ENCODE results near the gene PRRC2B.

PRRC2B gene

DNA sequence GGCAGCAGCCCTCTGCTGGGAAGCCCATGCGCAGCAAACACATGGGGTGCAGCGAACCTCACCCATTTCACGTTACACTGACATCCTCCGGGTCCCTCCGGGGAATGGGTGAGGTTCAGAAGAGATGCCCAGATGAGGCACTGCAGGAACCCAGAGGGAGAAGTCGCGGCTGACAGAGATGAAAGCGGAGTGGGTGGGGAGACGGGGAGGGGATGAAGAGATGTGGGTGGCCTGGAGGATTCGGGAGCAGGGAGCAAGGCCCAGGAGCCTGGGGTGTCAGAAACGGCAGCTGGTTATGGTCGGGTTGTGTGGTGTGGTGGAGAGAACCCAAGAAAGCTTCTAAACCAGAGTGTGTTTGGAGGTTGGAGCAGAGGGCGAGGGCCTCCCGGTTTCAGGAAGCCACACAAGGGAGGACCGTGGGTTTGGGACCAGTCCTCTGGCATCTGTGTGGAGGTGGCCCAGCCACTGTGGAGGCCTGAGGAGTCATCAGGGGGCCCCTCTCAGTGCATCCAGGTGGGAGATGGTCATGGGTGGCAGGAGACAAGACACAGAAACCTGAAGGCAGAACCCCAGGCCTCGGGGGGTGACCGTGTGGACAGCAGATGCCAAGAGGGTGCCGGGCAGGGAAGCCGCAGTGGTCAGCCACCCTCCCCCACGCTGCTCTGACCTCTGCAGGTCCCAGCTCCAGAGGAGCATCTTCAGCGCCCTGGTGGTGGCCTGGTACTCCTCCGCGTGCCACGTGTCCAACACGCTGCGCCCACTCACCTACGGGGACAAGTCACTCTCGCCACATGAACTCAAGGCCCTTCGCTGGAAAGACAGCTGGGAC lies 128.6 kb downstream of the PRRC2B start:
- DNase-seq, result no peak

DNA sequence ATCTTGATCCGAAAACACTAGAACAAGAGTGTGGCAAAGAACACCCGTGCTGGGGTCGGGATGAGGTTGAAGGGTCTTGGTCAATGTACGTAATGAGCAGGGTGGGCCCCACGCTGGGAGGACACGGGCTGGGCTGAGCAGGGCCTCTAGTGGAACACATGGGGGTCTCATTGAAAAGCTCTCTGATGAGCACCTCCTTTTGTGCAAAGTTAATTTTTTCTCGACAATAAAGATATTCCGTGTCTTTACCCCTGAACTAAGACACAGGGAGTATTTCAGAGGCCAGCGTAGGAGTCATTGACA lies 129.2 kb downstream of the PRRC2B start:
- no peak for DNase-seq

DNA sequence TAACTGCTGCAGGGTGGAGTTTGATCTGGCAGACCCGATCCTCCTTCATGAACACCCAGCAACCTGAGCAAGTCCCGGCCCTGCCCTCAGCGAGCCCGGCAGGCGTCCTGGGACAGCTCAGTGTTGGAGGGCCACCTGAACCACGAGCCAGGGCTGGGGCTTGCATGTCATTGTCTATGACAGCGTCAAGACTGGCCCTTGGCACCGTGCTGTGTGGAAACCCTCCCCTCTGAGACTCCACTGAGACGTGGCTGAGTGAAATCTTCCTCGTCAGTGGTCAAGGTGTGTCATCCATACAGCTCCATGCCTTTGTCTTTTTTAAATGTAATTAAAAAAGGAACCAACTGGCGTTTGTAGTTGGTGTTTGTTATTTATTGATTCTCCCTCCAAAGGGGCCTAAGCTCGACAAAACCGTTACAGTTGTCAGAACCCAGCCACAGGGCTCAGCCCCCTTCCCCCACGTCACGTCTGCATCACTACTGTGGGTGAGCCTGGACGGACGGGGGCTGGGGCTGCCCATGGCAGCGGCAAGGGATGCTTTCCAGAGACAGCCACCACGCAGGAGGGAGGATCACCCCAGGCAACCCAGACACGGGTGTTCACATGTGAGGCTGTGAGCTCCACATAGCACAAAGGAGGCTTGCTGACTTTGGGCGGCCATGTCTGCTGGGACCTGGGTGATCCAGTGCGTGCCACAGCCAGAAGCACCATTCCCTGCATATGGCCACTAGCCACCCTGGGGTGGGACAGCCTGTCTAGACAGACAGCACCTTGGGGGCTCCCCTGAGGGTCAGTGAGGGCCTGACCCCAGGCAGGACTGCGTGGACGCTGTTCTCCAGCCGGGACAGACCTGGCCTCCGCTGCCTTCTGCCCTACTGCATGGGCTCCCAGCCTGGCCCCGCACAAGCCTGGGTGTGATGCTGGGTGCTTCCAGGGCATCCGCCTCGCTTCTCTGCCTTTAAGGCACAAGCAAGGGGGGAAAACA lies 129.9 kb downstream of the PRRC2B start:
- DNase-seq, result no peak

DNA sequence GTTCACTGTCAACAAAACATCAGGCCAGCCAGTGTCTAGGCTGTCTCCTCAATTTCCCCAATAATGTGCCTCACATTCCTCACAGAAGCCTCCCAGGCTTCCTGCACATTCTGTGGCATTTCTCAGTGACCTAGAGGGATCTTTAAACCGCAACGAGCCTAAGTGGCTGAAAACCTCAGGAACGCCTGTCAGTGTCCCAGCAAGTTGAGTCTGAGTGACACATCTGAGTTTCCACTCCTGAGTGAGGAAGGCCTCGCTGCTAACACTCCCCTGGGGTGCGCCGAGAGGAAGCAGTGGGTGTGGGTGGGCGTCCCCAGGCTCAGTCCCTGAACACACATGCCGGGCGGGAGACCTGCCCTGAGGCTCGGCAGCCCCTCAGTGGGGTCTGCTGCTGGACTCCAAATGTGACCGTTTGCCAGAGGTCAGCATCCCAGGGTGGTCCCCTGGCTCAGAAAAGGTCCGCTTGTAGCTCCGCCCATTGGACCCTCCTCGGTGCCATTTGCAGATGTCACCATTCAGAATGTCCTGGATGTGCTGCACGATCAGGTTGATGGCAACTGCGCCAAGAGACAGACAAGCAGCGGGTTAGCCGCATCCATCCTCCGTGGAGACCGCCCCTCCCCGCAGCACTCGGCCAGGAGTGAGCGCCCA lies 130.9 kb downstream of the PRRC2B start:
- DNase-seq, result no peak

DNA sequence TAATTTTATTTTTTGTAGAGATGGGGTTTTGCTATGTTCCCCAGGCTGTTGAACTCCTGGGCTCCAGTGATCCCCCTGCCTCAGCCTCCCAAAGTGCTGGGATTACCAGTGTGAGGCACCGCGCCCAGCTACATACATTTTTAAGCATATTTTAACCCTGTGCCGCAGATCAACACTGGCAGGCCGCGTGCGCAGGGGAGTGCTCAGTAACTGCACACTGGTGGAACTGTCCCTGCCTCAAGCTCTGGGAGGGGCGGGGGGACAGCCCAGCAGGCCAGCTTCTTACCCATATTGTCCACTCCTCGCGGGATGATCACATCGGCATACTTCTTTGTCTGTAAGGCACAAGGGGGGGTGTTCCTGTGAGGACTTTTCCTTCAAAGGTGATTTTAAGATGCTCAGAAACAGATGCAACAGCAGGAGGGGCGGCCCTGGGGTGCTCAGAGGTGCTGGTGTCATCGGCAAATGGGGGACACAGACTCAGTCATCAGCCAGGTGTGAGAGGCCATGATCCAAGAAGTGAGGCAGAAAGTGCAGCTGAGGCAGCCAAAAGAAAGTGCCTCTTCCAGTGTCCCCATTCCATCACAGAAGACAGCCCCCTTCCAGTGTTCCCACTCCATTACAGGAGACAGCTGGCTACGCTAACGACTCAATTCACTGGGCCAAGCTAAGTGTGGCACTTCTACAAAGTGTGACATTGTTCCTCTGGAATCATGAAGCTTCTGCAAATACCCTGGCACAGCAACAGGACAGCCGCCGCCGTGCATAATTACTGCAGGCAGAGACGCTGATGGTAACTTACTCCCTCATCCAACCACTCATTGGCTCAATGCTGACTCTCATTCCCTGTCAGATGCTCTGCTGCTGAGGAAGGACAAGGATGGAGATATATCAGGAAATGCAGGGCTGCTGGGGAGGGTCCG lies 132.0 kb downstream of the PRRC2B start:
- DNase-seq, result no peak

DNA sequence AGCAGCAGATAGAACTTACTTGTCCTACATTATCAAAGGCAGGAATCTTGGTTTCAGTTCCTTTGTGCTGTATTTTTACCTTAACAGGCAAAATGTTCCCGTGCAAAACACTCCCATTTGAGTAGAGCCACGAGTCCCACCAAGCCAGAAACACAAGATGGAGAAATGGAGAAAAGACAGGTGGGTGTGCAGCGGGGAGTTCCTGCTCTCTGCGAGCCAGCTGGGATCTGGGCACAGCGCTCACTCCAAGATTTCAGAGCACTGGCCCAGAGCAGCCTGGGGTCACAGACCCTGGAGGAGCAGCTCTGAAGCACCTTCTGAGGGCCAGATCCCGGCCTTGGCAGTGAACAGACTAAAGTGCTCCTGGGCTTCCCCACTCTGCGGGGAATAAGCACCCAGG lies 134.3 kb downstream of the PRRC2B start:
- DNase-seq, result no peak

DNA sequence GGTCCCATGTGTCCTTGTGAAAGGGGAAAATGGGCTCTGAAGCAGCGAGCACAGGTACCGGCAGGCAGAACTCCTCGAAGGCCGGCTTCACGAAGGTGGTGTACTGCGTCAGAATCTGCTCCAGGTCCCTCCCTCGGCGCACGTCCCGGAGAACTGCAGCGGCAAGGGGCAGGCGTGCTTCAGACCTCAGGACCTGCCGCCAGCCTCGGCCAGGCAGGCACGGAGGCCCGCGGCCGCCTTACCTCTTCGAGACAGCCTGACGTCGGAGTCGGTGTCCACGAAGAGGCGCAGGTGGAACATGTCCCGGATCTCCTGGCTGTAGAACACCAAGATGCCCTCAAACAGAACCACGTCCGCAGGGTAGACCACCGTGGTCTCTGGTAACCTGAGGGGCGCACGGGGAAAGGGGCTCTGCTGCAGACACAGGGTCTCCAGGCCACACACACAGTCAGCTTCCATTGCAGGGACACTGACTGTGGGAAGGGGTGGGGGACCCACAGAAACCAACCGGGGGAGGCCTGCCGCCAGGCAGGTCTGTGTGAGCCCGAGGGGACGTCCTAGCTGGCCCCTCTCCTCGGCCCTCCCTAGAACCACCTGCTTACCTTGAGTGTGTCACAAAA lies 135.1 kb downstream of the PRRC2B start:
- DNase-seq, result no peak

DNA sequence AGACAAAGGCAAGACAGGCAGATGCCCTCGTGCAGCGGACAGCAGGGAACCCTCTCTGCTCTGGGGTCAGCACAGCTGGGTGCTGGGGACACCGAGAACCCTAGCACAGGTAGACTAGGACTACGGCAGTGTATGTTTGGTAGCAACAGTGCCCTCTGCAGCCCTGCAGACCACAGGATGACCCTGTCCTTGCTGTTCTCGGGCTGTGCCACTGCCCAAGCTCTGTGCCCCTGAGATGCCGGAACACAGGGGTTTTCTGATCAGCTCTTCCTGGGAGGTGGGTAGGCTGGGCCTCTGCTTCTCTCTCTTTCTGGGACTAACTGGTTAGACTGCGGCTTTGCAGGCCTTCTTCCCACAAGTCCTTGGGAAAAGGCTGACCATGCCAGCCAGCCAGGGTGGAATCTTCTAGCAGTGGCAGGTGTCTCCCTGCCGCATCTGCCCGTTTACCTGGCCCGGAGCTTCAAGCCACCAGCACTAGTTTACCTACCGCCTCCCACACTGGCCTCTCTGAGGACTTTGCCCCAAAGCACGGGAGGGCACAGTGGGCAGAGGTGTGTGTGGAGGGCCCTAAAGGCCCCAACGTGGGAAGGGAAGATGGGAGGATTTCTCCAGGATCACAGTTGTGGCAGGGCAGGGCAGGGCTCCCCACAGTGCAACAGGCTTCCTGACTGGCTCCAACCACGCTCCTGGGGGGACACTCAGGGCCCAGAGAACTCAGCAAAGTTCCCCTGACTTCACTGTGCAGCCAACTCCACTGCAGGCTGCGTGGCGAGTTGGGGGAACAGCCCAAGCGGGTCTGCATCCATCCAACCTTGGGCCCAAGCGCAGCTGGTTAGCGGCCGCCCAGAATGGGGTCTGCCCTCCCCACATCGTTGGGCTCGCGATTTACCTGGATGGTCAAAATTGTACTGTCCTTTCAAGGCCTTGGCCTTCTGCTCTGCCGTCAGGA lies 136.0 kb downstream of the PRRC2B start:
- DNase-seq, result no peak

DNA sequence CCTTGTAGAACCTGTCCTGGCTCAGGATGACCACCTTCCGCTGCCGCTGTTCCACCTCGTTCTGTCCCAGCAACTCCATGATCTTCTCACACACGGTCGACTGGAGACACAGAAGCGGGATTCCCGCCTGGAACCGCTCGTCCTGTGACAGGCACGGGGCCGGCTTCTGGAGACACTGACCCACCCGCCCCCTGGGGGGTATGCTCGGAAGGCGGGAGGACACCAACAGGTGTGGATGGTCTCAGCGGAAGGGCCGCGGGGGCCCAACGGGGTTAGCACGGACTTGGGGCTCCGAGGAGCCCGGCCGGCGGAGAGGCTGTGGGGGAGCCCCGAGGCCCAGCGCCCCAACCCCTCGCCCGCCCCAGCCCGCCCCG lies 136.6 kb downstream of the PRRC2B start:
- peak; percentile 6 for DNase-seq

DNA sequence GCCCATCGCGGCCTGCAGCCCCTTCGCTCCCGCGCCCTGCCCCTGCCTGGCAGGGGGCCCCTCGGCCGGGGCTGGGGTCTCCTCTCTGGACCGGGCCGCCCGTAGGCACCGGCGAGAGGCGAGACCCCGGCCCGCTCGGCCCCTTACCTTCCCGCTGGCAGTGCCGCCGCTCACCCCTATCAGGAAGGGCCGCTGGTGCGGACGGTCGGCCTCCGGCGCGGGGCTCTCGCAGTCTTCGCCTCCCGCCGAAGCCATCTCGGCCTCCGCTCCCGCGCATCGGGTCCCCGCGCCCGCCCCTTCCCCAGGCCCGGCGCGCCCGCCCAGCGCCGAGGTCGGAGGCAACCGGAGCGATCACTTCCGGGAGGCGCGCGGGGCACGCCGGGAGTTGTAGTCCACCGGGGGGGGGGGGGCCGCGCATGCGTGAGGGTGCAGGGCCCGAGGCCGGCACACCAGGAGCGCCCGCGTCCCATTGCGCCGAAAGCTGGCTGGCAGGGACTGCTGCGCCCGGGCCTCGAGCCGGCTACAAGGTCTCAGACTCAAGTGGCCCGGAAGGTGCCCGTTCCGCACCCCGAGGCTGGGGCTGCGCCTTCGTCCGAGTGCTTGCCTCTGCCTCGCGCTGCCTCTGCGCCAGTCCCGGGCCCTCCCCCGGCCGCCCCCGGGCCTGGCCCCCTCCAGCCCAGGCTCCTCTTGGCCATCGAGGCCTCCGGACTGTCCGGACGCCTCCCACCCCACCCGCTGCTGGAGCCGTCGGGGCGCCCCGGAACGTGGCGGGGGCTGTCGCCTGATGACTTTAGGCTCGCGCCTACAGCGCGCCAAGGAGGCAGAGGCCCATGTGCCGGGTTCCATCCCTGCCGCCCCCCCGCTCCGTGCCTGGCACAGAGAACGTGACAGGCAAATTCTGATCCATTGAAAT lies 137.3 kb downstream of the PRRC2B start, which contains the start of gene UCK1:
UCK1 (minus strand) TSS at position 344 of the 913 bp plus-strand sequence; CDS start at position 255, 89 bp downstream.
- DNase-seq, result peak; percentile 51

DNA sequence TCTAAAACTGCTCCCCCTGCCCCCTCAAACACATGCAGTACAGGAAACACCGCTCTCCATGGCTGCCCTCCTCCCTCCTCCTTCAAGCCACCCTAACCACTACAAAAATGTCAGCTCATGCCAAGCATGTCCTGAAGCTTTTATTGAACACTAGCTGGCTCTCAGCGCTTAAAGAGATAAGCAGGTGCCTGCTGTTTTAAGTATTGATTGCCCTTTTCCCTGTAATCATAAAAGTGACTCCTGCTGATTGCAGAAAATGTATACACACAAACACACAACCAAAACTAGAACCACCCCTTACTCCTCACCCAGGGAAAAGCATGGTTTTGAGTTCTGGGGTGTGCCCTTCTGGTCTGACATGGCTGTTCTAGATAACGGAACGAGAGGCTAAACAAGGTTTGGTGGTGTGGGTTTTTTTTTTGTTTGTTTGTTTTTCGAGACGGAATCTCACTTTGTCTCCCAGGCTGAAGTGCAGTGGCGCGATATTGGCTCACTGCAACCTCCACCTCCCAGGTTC lies 140.9 kb downstream of the PRRC2B start:
- no peak for DNase-seq

DNA sequence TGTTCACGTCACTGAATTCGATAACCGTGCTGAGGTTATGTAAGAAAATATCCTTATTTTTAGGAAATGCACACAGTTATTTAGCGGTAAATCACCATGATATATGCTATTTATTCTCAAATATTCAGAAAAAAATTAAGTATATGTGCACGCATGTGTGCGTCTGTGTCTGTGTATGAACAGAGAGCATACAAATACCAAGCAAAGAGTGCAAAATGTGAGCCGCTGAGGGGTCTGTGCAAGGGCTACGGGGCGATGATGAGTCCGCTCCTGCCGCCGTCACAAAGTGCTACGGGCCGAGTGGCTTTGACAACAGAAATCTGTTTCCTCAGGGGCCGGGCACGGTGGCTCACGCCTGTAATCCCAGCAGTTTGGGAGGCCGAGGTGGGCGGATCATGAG lies 144.1 kb downstream of the PRRC2B start:
- no peak for DNase-seq

DNA sequence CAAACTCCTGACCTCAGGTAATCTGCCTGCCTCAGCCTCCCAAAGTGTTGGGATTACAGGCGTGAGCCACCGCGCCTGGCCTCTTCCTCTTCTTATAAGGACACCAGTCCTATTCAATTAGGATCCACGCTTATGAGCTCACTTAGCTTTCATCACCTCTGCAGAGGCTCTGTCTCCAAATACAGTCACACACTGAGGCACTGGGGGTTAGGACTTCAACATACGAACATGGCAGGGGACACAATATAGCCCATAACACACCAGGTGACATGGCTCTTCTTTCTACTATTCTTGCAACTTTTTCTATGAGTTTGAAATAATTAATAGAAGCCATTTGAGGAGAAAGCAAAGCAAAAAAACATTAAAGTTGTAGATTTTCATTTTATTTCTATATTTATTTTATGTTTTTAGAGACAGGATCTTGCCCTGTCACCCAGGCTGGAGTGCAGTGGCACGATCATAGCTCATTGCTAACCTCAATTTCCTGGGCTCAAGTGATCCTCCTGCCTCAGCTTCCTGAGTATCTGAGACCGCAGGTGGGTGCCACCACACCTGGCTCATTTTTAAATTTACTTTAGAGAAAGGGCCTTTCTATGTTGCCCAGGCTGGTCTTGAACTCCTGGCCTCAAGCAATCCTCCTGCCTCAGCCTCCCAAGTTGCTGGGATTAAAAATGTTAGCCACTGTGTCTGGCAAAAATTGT lies 145.5 kb downstream of the PRRC2B start:
- DNase-seq, result no peak

DNA sequence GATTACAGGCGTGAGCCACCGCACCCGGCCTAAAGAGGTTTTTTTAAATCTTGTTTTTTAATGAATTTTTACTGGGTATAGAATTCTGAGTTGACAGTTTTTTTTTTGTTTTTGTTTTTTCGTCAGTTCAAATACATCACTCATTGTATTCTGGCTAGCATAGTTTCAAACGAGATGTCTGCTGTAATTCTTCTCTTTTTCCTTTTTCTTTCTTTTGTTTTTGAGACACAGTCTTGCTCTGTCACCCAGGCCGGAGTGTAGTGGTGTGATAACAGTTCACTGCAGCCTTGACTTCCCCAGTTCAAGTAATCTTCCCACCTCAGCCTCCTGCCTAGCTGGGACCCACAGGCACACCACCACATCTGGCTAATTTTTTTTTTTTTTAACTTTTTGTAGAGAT lies 149.3 kb downstream of the PRRC2B start:
- no peak for DNase-seq

DNA sequence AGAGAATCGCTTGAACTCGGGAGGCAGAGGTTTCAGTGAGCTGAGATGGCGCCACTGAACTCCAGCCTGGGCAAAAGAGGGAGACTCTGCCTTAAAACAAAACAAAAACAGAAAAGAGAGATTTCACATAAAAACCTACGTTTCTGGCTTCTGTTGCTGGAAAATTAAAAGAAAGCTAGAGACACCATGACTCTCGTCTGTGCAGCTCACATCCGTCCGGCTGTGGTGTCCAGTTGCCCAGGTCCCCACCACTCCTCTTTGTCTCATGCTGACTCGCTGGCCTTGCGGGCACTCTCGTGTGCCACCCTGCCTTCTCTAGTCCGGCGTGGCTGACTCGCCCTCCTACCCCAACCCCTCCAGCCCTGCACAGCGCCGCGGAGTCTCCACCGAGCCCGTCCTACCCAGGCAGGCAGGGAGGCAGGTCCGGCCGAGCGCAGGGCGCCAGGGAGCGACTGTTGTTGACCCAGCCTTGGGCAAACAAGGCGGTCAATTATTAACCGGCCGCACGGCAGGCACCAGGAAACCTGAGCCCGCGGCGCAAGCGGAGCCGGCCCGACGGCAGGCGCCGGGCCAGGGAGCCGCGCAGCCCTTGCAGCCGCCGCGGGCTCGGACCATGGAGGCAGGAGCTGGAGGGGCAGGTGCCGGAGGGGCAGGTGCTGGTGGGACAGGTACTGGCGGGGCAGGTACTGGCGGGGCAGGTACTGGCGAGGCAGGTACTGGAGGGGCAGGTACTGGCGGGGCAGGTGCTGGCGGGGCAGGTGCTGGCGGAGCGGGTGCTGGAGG lies 151.3 kb downstream of the PRRC2B start, which contains the start of gene PRRT1B:
PRRT1B (plus strand) TSS at position 521 of the 783 bp plus-strand sequence; CDS start at position 614, 93 bp downstream.
- peak; percentile 40 for DNase-seq

DNA sequence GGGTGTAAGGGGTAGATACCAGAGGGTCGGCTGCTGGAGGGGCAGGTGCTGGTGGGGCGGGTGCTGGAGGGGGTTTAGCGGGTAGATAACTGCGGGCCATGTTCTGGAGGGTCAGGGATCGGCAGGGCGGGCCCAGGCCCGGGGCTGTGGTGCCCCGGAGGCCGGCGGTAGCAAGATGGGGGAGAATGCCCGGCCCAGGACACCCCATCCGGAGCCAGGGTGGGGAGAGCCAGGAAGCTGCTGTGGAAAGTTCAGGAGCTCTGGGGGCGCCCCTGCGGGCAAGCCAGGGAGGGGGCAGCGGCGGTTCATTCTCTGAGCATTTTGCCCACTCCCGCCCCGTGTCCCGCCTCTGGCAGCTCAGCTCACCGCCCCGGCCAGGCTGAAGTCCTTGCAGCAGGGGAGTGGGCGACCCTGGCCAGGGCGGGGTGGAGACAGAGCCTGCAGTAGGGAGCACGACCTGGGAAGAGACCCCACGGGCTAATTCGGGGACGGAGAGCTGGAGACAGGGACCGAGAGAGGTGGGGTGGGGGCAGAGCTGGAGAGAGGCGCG lies 152.0 kb downstream of the PRRC2B start:
- no peak for DNase-seq
